Loucy (cell line): ENCODE results near the gene WWTR1.

Experiments used
- CTCF ChIP-seq: fragments of 200-600 bp; sonication (generic); conservative IDR thresholded peaks from 2 replicates; pipeline ENCODE4 v1.5.1; 2014; ENCODE audit warnings: mild to moderate bottlenecking, antibody characterized with exemption, low read length
- EZH2phosphoT487 ChIP-seq: fragments of 200-600 bp; IDR thresholded peaks from 2 replicates; pipeline ENCODE4 v1.6.1; 2018; ENCODE audit warnings: antibody characterized with exemption, mild to moderate bottlenecking, moderate library complexity, borderline replicate concordance

- TF ChIP-seq CTCF: no peak
- no peak for TF ChIP-seq EZH2phosphoT487
Measured at GRCh38 chr3:149587383-149587782, 70.4 kb downstream of the WWTR1 start.
